SK-N-SH treated with all-trans-retinoic acid at 6 μM for 48 hours (cell line): ENCODE results near the gene PCDHGA1.
A peak's percentile ranks its signal among the peaks of the same experiment; 100 is the strongest.

Source experiments
- ATAC-seq: fragments of 200-7000 bp; cut with Tn5 transposase; 3 replicates; pipeline ENCODE4 v1.9.1; 2020; ENCODE audit warnings: mild to moderate bottlenecking, moderate library complexity
- ARNTL ChIP-seq: fragments of 450-650 bp; formaldehyde crosslinking; IDR thresholded peaks from 2 replicates; pipeline ENCODE4 v1.5.0; 2020; ENCODE audit warnings: low read depth, mild to moderate bottlenecking, moderate library complexity, borderline replicate concordance
- BACH2 ChIP-seq: fragments of 250-450 bp; sonication (Bioruptor Pico); IDR thresholded peaks from 2 replicates; pipeline ENCODE4 v1.9.0; 2021; ENCODE audit warnings: mild to moderate bottlenecking, borderline replicate concordance
- CSDC2 ChIP-seq: fragments of 250-450 bp; sonication (Bioruptor Pico); IDR thresholded peaks from 2 replicates; pipeline ENCODE4 v1.5.0; 2020; ENCODE audit warnings: mild to moderate bottlenecking, moderate library complexity
- ESRRG ChIP-seq: fragments of 250-450 bp; sonication (Bioruptor Pico); IDR thresholded peaks from 2 replicates; pipeline ENCODE4 v1.6.1; 2021; ENCODE audit warnings: mild to moderate bottlenecking
- GLIS3 ChIP-seq: fragments of 250-450 bp; sonication (Bioruptor Pico); IDR thresholded peaks from 2 replicates; pipeline ENCODE4 v1.5.0; 2020; ENCODE audit warnings: mild to moderate bottlenecking, moderate library complexity
- ISL1 ChIP-seq: fragments of 250-450 bp; sonication (Bioruptor Pico); IDR thresholded peaks from 2 replicates; pipeline ENCODE4 v2.1.2; 2022; ENCODE audit warnings: mild to moderate bottlenecking, moderate library complexity
- OSR1 ChIP-seq: fragments of 250-450 bp; sonication (Bioruptor Pico); IDR thresholded peaks from 2 replicates; pipeline ENCODE4 v1.8.0; 2022; ENCODE audit warnings: moderate library complexity, mild to moderate bottlenecking, inconsistent platforms
- PPARA ChIP-seq: fragments of 250-450 bp; sonication (Bioruptor Pico); IDR thresholded peaks from 2 replicates; pipeline ENCODE4 v1.5.0; 2020; ENCODE audit warnings: mild to moderate bottlenecking, borderline replicate concordance
- RARB ChIP-seq: fragments of 250-450 bp; sonication (Bioruptor Pico); IDR thresholded peaks from 2 replicates; pipeline ENCODE4 v1.8.0; 2021; ENCODE audit warnings: mild to moderate bottlenecking, moderate library complexity
- TCF4 ChIP-seq: fragments of 250-450 bp; sonication (Bioruptor Pico); IDR thresholded peaks from 2 replicates; pipeline ENCODE4 v1.8.0; 2021; ENCODE audit warnings: mild to moderate bottlenecking, moderate library complexity, borderline replicate concordance
- TOX ChIP-seq: fragments of 250-450 bp; sonication (Bioruptor Pico); IDR thresholded peaks from 2 replicates; pipeline ENCODE4 v1.8.0; 2021; ENCODE audit warnings: mild to moderate bottlenecking, moderate library complexity, borderline replicate concordance
- ZC3H10 ChIP-seq: fragments of 250-450 bp; sonication (Bioruptor Pico); IDR thresholded peaks from 2 replicates; pipeline ENCODE4 v1.5.1; 2021; ENCODE audit warnings: mild to moderate bottlenecking, moderate library complexity
- ZFP3 ChIP-seq: fragments of 250-450 bp; sonication (Bioruptor Pico); IDR thresholded peaks from 2 replicates; pipeline ENCODE4 v1.5.0; 2020; ENCODE audit warnings: mild to moderate bottlenecking, moderate library complexity
- ZFP30 ChIP-seq: fragments of 450-650 bp; formaldehyde crosslinking; IDR thresholded peaks from 2 replicates; pipeline ENCODE4 v1.5.0; 2022; ENCODE audit warnings: mild to moderate bottlenecking, moderate library complexity
- ZNF565 ChIP-seq: fragments of 450-650 bp; formaldehyde crosslinking; conservative IDR thresholded peaks from 2 replicates; pipeline ENCODE4 v1.5.0; 2020; ENCODE audit warnings: low read depth, mild to moderate bottlenecking, moderate library complexity
- ZNF70 ChIP-seq: fragments of 450-650 bp; formaldehyde crosslinking; IDR thresholded peaks from 2 replicates; pipeline ENCODE4 v1.5.0; 2020; ENCODE audit warnings: mild to moderate bottlenecking, moderate library complexity
- ZNF8 ChIP-seq: fragments of 450-650 bp; formaldehyde crosslinking; IDR thresholded peaks from 2 replicates; pipeline ENCODE4 v1.5.0; 2020; ENCODE audit warnings: mild to moderate bottlenecking, moderate library complexity
- TF ChIP-seq, protein P1 (sequence below): fragments of 250-450 bp; sonication (Bioruptor Pico); IDR thresholded peaks from 2 replicates; pipeline ENCODE4 v1.8.0; 2020; ENCODE audit warnings: mild to moderate bottlenecking, moderate library complexity, borderline replicate concordance
- TF ChIP-seq, protein P2 (sequence below): fragments of 250-450 bp; sonication (Bioruptor Pico); IDR thresholded peaks from 2 replicates; pipeline ENCODE4 v1.5.1; 2021; ENCODE audit warnings: mild to moderate bottlenecking, moderate library complexity
- TF ChIP-seq, protein P3 (sequence below): fragments of 250-450 bp; sonication (Bioruptor Pico); IDR thresholded peaks from 2 replicates; pipeline ENCODE4 v1.5.1; 2020; ENCODE audit warnings: low read depth, mild to moderate bottlenecking, moderate library complexity
- TF ChIP-seq, protein P4 (sequence below): fragments of 250-450 bp; sonication (Bioruptor Pico); IDR thresholded peaks from 2 replicates; pipeline ENCODE4 v1.8.0; 2021; ENCODE audit warnings: low read depth, mild to moderate bottlenecking, moderate library complexity, borderline replicate concordance
- TF ChIP-seq, protein P5 (sequence below): fragments of 250-450 bp; sonication (Bioruptor Pico); IDR thresholded peaks from 2 replicates; pipeline ENCODE4 v1.5.0; 2020; ENCODE audit warnings: mild to moderate bottlenecking, moderate library complexity

Gene PCDHGA1

DNA sequence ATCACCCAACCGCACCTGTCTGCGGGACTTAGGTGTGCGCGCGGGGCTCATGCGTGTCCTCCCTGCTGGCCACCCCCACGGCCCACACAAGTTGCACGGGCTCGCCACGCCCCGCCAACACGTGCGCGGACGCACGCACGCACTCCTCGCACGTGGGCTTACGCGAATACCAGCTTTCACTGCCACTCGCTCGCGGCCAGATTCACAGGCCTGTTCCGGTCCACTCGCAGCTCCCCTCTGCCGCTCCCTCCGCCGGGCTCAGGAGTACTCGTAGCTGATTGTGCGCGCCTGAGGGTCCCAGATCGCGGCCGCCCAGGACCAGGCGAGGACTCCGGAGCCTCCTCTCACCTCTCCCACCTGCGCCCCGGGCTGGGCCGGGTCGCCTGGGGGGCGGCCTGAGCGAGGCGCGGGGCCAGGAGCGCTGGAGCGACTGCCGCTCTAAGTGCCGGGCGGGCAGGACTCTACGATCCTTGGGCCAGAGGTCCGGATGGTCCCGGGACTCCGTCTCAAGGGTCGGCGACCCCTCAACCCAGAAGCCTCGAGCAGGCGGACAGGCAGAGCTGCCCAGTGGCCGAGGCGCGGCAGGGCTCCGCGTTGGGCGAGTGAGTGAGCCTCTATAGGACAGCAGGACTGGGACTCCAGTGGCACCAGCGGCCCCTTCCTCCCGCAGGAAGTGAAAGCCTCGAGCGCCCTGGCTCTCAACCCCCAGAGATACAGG is 162.0 kb downstream of the PCDHGA1 start:
- no peak for ATAC-seq
- TF ChIP-seq, protein P1, sequence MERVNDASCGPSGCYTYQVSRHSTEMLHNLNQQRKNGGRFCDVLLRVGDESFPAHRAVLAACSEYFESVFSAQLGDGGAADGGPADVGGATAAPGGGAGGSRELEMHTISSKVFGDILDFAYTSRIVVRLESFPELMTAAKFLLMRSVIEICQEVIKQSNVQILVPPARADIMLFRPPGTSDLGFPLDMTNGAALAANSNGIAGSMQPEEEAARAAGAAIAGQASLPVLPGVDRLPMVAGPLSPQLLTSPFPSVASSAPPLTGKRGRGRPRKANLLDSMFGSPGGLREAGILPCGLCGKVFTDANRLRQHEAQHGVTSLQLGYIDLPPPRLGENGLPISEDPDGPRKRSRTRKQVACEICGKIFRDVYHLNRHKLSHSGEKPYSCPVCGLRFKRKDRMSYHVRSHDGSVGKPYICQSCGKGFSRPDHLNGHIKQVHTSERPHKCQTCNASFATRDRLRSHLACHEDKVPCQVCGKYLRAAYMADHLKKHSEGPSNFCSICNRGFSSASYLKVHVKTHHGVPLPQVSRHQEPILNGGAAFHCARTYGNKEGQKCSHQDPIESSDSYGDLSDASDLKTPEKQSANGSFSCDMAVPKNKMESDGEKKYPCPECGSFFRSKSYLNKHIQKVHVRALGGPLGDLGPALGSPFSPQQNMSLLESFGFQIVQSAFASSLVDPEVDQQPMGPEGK (CRISPR knock-in tag), result no peak
- TF ChIP-seq TCF4 (CRISPR knock-in tag) (no peak), ZNF8 (CRISPR knock-in tag) (no peak), ARNTL (no peak), ZFP30 (CRISPR knock-in tag) (no peak), ZFP3 (no peak), ZC3H10 (CRISPR knock-in tag) (no peak), ESRRG (no peak), BACH2 (CRISPR knock-in tag) (no peak), GLIS3 (CRISPR knock-in tag) (no peak), ISL1 (no peak), RARB (CRISPR knock-in tag) (no peak), CSDC2 (CRISPR knock-in tag) (no peak), OSR1 (no peak), ZNF70 (CRISPR knock-in tag) (no peak)
- TF ChIP-seq, protein P2, sequence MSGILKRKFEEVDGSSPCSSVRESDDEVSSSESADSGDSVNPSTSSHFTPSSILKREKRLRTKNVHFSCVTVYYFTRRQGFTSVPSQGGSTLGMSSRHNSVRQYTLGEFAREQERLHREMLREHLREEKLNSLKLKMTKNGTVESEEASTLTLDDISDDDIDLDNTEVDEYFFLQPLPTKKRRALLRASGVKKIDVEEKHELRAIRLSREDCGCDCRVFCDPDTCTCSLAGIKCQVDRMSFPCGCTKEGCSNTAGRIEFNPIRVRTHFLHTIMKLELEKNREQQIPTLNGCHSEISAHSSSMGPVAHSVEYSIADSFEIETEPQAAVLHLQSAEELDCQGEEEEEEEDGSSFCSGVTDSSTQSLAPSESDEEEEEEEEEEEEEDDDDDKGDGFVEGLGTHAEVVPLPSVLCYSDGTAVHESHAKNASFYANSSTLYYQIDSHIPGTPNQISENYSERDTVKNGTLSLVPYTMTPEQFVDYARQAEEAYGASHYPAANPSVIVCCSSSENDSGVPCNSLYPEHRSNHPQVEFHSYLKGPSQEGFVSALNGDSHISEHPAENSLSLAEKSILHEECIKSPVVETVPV (CRISPR knock-in tag), result no peak
- TF ChIP-seq, protein P3, sequence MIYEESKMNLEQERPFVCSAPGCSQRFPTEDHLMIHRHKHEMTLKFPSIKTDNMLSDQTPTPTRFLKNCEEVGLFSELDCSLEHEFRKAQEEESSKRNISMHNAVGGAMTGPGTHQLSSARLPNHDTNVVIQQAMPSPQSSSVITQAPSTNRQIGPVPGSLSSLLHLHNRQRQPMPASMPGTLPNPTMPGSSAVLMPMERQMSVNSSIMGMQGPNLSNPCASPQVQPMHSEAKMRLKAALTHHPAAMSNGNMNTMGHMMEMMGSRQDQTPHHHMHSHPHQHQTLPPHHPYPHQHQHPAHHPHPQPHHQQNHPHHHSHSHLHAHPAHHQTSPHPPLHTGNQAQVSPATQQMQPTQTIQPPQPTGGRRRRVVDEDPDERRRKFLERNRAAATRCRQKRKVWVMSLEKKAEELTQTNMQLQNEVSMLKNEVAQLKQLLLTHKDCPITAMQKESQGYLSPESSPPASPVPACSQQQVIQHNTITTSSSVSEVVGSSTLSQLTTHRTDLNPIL, result no peak
- TF ChIP-seq, protein P4, sequence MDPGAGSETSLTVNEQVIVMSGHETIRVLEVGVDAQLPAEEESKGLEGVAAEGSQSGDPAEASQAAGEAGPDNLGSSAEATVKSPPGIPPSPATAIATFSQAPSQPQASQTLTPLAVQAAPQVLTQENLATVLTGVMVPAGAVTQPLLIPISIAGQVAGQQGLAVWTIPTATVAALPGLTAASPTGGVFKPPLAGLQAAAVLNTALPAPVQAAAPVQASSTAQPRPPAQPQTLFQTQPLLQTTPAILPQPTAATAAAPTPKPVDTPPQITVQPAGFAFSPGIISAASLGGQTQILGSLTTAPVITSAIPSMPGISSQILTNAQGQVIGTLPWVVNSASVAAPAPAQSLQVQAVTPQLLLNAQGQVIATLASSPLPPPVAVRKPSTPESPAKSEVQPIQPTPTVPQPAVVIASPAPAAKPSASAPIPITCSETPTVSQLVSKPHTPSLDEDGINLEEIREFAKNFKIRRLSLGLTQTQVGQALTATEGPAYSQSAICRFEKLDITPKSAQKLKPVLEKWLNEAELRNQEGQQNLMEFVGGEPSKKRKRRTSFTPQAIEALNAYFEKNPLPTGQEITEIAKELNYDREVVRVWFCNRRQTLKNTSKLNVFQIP (CRISPR knock-in tag), result no peak
- TF ChIP-seq, all 23 proteins: peak for 0

DNA sequence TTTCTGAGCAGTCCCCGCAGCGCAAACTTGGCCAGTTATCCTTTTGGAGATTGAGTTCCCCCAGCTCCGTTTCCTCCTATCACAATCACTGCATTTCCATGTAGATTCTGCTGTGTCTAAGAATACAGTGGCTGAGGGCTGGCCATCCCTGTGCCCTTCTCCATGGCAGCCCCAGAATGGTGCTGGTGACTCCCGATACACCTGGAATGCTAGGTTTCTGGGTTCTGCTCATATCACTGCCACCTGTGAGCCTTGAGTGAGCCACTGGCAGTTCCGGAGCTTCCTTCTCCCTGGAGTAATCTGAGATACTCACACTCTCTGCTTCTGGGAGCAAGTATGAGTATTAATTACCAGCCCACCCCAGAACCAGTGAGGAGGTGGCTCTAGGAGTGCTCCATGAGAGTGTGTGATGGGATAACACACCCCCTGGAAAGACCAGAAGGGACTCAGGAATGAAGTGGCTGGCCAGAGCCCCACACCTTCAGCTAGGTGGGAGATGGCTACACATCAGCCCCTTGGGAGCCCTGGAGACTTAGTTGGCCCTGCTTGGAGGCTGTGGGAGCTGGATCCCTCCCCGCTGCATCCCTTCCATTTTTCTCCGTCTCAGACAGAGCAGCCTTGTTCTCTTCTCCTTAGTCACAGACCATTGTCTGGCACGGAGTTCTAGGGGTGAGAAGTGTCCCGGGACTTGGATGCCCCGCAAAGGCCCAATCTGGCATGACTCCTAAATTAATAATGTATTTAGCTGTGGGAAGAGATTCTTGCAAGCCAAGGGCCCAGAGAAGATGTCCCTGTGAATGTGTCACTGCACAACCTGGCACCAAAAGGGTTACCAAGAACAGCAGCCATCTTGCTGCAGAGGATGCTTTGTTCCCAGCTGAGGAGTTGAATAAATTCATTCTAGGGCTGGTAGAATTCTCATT is 163.4 kb downstream of the PCDHGA1 start:
- TF ChIP-seq CSDC2 (CRISPR knock-in tag) (no peak), TCF4 (CRISPR knock-in tag) (no peak), TOX (no peak)
- peak; percentile 59 for ATAC-seq

DNA sequence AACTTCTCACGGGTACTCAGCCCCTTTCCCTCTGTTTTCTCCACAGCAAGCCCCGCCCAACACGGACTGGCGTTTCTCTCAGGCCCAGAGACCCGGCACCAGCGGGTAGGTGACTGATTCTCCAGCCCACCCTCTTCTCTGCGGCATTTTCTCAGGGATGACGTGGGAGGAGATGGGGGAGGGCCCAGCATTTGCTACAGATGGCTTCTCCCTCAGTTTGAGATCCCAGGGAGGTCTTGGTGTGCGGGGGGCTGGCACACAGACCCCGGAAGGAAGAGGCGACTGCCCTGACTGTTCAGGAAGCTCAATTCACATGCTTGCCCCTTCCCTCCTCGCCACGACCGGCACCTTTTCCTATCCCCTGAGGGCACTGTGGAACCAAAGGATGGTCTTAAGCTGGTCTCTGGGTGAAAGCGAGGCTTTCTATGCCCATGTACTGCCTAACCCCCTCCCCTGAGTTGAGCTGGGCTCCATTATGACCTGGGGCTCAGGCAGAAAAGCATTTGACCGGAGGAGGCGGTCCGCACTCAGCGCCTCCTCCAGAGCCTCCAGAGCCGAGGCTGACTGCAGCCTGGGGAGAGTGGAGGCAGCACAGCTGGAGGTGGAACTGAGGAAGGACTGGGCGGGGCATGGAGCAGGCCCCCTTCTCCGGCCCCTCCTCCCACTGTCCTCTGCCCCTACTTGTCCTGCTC is 164.6 kb downstream of the PCDHGA1 start:
- no peak for ATAC-seq
- TF ChIP-seq ESRRG (no peak), TOX (no peak), ISL1 (no peak), GLIS3 (CRISPR knock-in tag) (no peak), OSR1 (no peak), CSDC2 (CRISPR knock-in tag) (no peak), ZFP3 (no peak), PPARA (no peak), ZNF565 (CRISPR knock-in tag) (no peak)
- TF ChIP-seq, protein P2 (CRISPR knock-in tag), result no peak
- TF ChIP-seq, protein P5, sequence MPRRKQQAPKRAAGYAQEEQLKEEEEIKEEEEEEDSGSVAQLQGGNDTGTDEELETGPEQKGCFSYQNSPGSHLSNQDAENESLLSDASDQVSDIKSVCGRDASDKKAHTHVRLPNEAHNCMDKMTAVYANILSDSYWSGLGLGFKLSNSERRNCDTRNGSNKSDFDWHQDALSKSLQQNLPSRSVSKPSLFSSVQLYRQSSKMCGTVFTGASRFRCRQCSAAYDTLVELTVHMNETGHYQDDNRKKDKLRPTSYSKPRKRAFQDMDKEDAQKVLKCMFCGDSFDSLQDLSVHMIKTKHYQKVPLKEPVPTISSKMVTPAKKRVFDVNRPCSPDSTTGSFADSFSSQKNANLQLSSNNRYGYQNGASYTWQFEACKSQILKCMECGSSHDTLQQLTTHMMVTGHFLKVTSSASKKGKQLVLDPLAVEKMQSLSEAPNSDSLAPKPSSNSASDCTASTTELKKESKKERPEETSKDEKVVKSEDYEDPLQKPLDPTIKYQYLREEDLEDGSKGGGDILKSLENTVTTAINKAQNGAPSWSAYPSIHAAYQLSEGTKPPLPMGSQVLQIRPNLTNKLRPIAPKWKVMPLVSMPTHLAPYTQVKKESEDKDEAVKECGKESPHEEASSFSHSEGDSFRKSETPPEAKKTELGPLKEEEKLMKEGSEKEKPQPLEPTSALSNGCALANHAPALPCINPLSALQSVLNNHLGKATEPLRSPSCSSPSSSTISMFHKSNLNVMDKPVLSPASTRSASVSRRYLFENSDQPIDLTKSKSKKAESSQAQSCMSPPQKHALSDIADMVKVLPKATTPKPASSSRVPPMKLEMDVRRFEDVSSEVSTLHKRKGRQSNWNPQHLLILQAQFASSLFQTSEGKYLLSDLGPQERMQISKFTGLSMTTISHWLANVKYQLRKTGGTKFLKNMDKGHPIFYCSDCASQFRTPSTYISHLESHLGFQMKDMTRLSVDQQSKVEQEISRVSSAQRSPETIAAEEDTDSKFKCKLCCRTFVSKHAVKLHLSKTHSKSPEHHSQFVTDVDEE (CRISPR knock-in tag), result no peak
- TF ChIP-seq, protein P3, result no peak
